Hippocampal formation (tissue), 2 donors: ENCODE results near the gene RGR.
A peak's percentile ranks its signal among the peaks of the same experiment; 100 is the strongest.

ENCODE experiments used
- DNase-seq, 2 donors: peaks; one replicate each; lab custom pipeline; 2025; lab: John Stamatoyannopoulos, UW

The RGR gene, protein sequence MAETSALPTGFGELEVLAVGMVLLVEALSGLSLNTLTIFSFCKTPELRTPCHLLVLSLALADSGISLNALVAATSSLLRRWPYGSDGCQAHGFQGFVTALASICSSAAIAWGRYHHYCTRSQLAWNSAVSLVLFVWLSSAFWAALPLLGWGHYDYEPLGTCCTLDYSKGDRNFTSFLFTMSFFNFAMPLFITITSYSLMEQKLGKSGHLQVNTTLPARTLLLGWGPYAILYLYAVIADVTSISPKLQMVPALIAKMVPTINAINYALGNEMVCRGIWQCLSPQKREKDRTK

GRCh38 chr10:84244651-84245270 lies at the start of gene RGR:
Gene RGR (plus strand): TSS chr10:84245053. CDS start chr10:84245091, 38 bp downstream.
- peak; percentile 95 to 97 for DNase-seq

DNA sequence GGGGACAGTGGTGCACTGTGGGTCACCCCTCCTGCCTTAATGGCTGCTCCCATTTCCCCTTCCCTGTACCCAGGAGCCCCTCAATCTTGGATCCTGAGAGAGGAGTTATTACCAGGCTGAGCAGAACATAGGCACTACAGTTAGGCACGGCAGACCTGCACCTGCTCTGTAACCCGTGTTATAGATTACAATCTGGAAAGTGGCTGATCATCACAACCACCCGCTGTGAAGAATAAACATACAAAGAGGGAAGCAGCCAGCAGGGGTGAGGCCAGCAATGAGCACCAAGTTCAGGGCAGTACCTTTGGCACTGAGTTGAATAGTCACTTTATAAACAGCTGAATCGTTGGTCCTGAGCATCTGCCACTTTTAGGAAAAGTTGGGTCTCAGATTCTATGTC lies 48.8 kb upstream of the RGR start:
- no peak for DNase-seq

GRCh38 chr10:84196941-84197340 lies 47.9 kb upstream of the RGR start:
- no peak for DNase-seq

DNA sequence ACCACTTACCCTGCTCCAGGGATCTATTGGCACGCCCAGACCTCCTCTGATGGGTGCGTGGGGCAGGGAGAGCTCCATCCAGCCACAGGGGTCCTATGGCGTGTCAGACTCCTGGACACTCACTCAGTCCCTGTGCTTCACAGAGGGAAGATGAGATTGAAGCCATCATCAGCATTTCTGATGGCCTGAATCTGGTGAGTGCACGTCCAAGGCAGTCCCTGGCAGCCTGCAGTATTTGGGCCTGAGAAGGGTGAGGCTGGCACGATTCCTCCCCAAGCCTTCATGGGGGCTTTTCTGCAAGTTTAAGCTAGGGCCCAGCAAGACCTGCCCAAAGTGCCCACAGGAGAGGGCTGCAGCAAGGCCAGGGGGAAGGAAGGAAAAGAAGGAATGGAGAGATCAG lies 47.2 kb upstream of the RGR start:
- no peak for DNase-seq

- no peak for DNase-seq
Observed at GRCh38 chr10:84198206-84198915, 46.5 kb upstream of the RGR start.

- no peak for DNase-seq
Observed at GRCh38 chr10:84200537-84201243, 44.2 kb upstream of the RGR start.

- no peak for DNase-seq
Observed at GRCh38 chr10:84201244-84201606, 43.6 kb upstream of the RGR start.

DNA sequence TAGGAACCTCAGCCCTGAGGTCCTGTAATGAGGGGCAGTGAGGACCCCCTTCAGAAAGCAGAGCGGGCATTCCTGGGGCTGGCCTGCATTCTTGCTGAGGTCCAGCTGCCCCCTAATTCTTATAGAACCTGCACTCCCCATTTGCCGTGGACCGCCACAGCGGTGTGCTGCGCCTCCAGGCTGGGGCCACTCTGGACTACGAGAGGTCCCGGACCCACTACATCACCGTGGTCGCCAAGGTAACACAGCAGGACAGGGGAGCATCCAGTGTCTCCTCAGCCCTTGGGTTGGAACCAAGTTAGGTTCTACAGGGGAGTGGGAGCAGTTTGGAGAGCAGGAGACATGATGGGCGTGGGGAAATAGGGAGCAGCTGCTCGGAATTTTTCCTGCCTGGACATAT lies 43.2 kb upstream of the RGR start:
- no peak for DNase-seq

- no peak for DNase-seq
Observed at GRCh38 chr10:84202349-84202748, 42.5 kb upstream of the RGR start.

DNA sequence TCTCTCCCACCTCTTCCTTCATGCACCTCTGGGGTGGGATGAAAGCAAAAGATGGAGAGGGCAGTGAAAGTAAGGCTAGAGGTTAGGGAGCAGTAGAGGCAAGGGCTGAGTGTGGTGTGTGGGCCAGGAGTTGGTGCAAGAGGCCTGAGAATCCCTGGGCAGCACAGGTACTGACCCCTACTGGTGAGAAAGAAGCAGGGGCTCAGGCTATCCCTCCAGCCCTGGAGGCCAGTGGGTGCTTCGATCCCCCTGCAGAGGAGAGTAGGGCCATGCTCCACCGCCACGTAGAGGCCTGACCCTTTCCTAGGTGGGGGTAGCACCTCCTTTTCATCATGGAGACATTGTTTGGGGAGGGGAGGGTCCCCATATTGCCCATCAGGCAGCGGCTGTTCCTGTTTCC lies 40.7 kb upstream of the RGR start:
- DNase-seq, result no peak

- no peak for DNase-seq
Observed at GRCh38 chr10:84204610-84205009, 40.2 kb upstream of the RGR start.

- DNase-seq, result peak; percentile 61 to 71
Observed at GRCh38 chr10:84205049-84205852, 39.6 kb upstream of the RGR start.

DNA sequence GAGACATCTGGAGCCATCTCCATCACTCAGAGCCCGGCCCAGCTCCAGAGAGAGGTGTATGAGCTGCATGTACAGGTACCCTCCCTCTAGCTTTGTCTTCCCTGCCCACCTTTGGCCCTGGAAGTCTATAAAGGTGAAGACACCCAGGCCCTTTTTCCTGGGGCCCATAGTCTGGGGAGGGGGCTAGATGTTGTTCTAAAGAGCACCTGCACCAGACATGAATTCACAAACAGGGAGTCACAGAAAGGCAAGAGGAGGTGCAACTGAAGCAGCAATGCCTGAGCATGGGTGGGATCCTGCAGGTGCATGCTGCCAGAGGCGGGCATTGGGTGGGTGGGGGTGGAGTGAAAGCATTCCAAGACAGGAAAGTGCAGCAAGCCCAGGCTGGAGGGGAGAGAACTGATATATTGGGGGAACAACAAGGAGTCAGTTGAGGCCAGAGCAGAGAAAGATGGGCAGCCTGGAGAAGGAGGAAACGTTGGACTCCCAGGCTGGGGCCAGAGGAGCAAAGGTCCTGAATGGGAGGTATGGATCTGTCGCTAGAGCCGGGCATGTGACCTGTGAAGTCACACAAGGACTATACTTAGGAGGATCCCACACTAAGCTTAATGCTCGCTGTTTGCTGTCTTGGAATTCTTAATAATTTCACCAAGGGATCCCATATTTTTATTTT lies 38.9 kb upstream of the RGR start:
- no peak for DNase-seq

GRCh38 chr10:84208023-84208422 lies 36.8 kb upstream of the RGR start:
- no peak for DNase-seq

GRCh38 chr10:84211566-84211965 lies 33.3 kb upstream of the RGR start:
- no peak for DNase-seq

DNA sequence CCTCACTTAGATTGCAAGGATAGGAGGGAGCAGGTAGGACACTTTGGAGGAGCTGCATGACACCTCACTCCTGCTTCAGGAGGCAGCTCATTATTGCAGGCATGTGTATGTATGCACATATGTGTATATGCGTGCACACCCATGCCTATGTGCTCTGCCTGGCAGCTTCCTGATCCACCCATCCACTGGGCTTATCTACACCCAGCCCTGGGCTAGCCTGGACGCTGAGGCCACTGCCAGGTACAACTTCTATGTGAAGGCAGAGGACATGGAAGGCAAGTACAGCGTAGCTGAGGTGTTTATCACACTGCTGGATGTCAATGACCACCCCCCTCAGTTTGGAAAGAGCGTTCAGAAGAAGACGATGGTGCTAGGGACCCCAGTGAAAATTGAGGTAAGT lies 32.8 kb upstream of the RGR start:
- DNase-seq, result no peak

- no peak for DNase-seq
Observed at GRCh38 chr10:84213076-84213475, 31.8 kb upstream of the RGR start.

DNA sequence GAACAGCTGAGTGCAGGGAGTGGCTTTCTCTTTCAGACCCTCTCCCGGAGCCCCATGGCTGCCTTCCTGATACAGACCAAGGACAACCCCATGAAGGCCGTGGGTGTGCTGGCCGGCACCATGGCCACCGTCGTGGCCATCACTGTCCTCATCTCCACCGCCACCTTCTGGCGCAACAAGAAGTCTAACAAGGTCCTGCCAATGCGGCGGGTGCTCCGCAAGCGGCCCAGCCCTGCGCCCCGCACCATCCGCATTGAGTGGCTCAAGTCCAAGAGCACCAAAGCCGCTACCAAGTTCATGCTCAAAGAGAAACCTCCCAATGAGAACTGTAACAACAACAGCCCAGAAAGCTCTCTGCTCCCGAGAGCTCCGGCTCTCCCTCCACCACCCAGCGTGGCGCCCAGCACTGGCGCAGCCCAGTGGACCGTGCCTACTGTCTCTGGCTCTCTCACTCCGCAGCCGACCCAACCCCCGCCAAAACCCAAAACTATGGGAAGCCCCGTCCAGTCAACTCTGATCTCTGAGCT lies 30.7 kb upstream of the RGR start:
- no peak for DNase-seq

DNA sequence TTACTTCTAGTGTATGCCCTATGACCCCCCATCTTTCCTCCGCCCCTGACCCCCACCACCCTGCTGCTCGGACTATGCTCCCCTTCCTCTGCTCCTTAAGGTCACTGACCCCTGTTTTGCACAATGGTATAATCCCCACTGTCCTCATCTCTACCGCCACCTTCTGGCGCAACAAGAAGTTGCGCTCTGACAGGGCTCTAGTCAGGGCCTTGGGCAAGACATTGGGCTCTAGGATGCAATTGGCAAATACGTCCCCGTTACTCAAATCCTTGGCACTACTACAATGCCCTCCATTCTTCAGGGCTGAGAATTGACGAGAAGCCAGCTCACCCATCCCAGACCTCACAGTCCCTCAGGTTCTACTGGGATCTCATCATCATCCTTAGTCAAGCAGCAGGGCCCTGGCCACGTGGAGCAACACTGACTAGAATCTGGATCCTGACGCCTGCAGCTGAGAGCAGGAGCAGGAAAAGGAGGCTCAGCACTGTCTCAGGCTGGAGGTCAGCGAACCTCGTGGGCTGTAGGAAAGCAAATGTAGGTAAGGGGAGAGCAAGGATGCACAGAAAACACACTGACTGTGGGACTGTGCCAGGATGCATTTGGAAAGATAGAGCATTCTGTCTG lies 30.1 kb upstream of the RGR start:
- DNase-seq, result no peak

GRCh38 chr10:84216834-84217233 lies 28.0 kb upstream of the RGR start:
- no peak for DNase-seq

- DNase-seq, result no peak
Observed at GRCh38 chr10:84217746-84218145, 27.1 kb upstream of the RGR start.
